GM19397 (cell line): Measurements from ENCODE around the gene LSM2.
A peak's percentile ranks its signal among the peaks of the same experiment; 100 is the strongest.
"Not testable (repeated sequence)": the region's sequence is repeated elsewhere in the genome, so short reads cannot be mapped to it uniquely, and the experiment has no call there.

Source experiments
- ATAC-seq: cut with Tn5 transposase; IDR thresholded peaks from one replicate; pipeline ENCODE4 v1.9.1; 2021; ENCODE audit warnings: mild to moderate bottlenecking, moderate library complexity; ENCODE audit not compliant: unreplicated experiment

The LSM2 gene

GRCh38 chr6:31806470-31807272, at the start of gene LSM2:
TSS of gene LSM2 (minus strand) at chr6:31806966. CDS start at chr6:31806757, 209 bp downstream.
- ATAC-seq = peak; percentile 88

GRCh38 chr6:31851980-31852718, 45.4 kb upstream of the LSM2 start:
- not testable (repeated sequence) for ATAC-seq

GRCh38 chr6:31851485-31851832, 44.7 kb upstream of the LSM2 start:
- no peak for ATAC-seq

GRCh38 chr6:31850765-31851484, 44.2 kb upstream of the LSM2 start:
- no peak for ATAC-seq

- ATAC-seq = no peak
These were observed 40.7 kb upstream of the LSM2 start for GRCh38 chr6:31847276-31847978.

GRCh38 chr6:31844507-31844906, 37.7 kb upstream of the LSM2 start:
- no peak for ATAC-seq

GRCh38 chr6:31842053-31842452, 35.3 kb upstream of the LSM2 start:
- no peak for ATAC-seq

GRCh38 chr6:31839779-31840126, 33.0 kb upstream of the LSM2 start:
- ATAC-seq = not testable (repeated sequence)

- ATAC-seq = no peak
These were observed 32.2 kb upstream of the LSM2 start for GRCh38 chr6:31838968-31839367.

- not testable (repeated sequence) for ATAC-seq
These were observed 31.4 kb upstream of the LSM2 start for GRCh38 chr6:31838114-31838553.

GRCh38 chr6:31837369-31838113, 30.8 kb upstream of the LSM2 start:
- no peak for ATAC-seq

GRCh38 chr6:31836474-31837368, 30.0 kb upstream of the LSM2 start:
- ATAC-seq = no peak

GRCh38 chr6:31836047-31836473, 29.3 kb upstream of the LSM2 start:
- no peak for ATAC-seq

- ATAC-seq = no peak
These were observed 27.8 kb upstream of the LSM2 start for GRCh38 chr6:31834367-31835250.

GRCh38 chr6:31831350-31832215, 24.8 kb upstream of the LSM2 start:
- no peak for ATAC-seq

GRCh38 chr6:31830886-31831335, 24.1 kb upstream of the LSM2 start:
- no peak for ATAC-seq

GRCh38 chr6:31829633-31830283, 23.0 kb upstream of the LSM2 start:
- ATAC-seq = no peak
